A549 (cell line): ENCODE measurements around the gene PRKN. TPM values are rescaled to one million over a fixed set of nuclear protein-coding genes. Genes with fewer than 3 reads are reported as not detected.

Experiments
- ATAC-seq, 2 experiments: fragments of 200-7000 bp in 1 of 2; fragments of >200 bp in 1 of 2; cut with Nextera tagmentation in 1 of 2; cut with Tn5 transposase in 1 of 2; 3 replicates each; pipeline versions ENCODE4 v1.8.0 to v1.9.1; 2018 to 2020; ENCODE audit warnings: mild to moderate bottlenecking in 1 of 2, moderate library complexity in 1 of 2
- CTCF ChIA-PET: fragments of 300-600 bp; sonication (Branson Sonifier 250); formaldehyde crosslinking; extraction: SDS; loops from one replicate; lab custom pipeline; 2021; ENCODE audit warnings: antibody characterized with exemption, inconsistent platforms; lab: Yijun Ruan, JAX
- POLR2A ChIA-PET: fragments of 350-600 bp; formaldehyde crosslinking; extraction: SDS; loops from one replicate; lab custom pipeline; 2021; ENCODE audit warnings: antibody characterized with exemption, inconsistent platforms; lab: Yijun Ruan, JAX
- DNase-seq, 2 experiments: peaks; one replicate each; pipeline versions ENCODE4 v3.0.0 to v3.0.0-alpha.2; 2011 to 2016; ENCODE audit warnings: low read depth in 1 of 2, low spot score in 1 of 2
- FAIRE-seq: peaks from 2 replicates; lab custom pipeline; 2011; peaks lifted over from hg19 to GRCh38; lab: Jason Lieb, UNC
- H3K27ac ChIP-seq, 2 experiments: fragments of >200 bp; sonication (Bioruptor Twin); formaldehyde crosslinking; 3 replicates each; pipeline ENCODE4 v1.5.1; 2016 to 2017
- H3K4me1 ChIP-seq: fragments of >200 bp; sonication (Bioruptor Twin); formaldehyde crosslinking; 3 replicates; pipeline ENCODE4 v1.6.1; 2016
- H3K4me2 ChIP-seq: fragments of >200 bp; sonication (Bioruptor Twin); formaldehyde crosslinking; 3 replicates; pipeline ENCODE4 v1.6.1; 2016
- H3K4me3 ChIP-seq: fragments of >200 bp; sonication (Bioruptor Twin); formaldehyde crosslinking; 3 replicates; pipeline ENCODE4 v1.5.1; 2016
- H3K9me3 ChIP-seq: fragments of >200 bp; sonication (Bioruptor Twin); formaldehyde crosslinking; 3 replicates; pipeline ENCODE4 v1.6.1; 2016
- CBX2 ChIP-seq: fragments of 200-600 bp; sonication (generic); IDR thresholded peaks from 2 replicates; pipeline ENCODE4 v1.6.1; 2016; ENCODE audit warnings: low read depth, mild to moderate bottlenecking, borderline replicate concordance
- CEBPB ChIP-seq, 2 experiments: fragments of >200 bp in 1 of 2; sonication (Bioruptor Twin) in 1 of 2; formaldehyde crosslinking in 1 of 2; IDR thresholded peaks; 2 replicates each; pipeline ENCODE4 v1.6.1; 2012 to 2016
- CHD2 ChIP-seq: fragments of 150-350 bp; IDR thresholded peaks from 2 replicates; pipeline ENCODE4 v1.6.1; 2014; ENCODE audit warnings: low read length; ENCODE audit not compliant: partially characterized antibody
- CHD4 ChIP-seq: fragments of 200-600 bp; sonication (generic); IDR thresholded peaks from 2 replicates; pipeline ENCODE4 v1.6.1; 2016; ENCODE audit warnings: antibody characterized with exemption, mild to moderate bottlenecking, borderline replicate concordance
- EHMT2 ChIP-seq: fragments of 200-600 bp; sonication (generic); IDR thresholded peaks from 2 replicates; pipeline ENCODE4 v1.6.1; 2016; ENCODE audit warnings: antibody characterized with exemption, low read depth, mild to moderate bottlenecking, moderate library complexity
- ESRRA ChIP-seq: fragments of 150-350 bp; IDR thresholded peaks from 2 replicates; pipeline ENCODE4 v1.6.1; 2014; ENCODE audit warnings: mild to moderate bottlenecking, low read length, borderline replicate concordance
- FOSB ChIP-seq: fragments of 250-450 bp; sonication (Bioruptor Pico); IDR thresholded peaks from 2 replicates; pipeline ENCODE4 v1.5.0; 2020; ENCODE audit warnings: mild to moderate bottlenecking, moderate library complexity
- GATA3 ChIP-seq: IDR thresholded peaks from 2 replicates; pipeline ENCODE4 v1.6.1; 2012; ENCODE audit warnings: borderline replicate concordance
- HDAC2 ChIP-seq: fragments of 200-600 bp; sonication (generic); IDR thresholded peaks from 2 replicates; pipeline ENCODE4 v1.6.1; 2016
- HEYL ChIP-seq: fragments of 250-450 bp; sonication (Bioruptor Pico); IDR thresholded peaks from 2 replicates; pipeline ENCODE4 v1.8.0; 2021; ENCODE audit warnings: mild to moderate bottlenecking, moderate library complexity
- HMGXB4 ChIP-seq: fragments of 250-450 bp; sonication (Bioruptor Pico); IDR thresholded peaks from 2 replicates; pipeline ENCODE4 v1.5.0; 2021; ENCODE audit warnings: mild to moderate bottlenecking, moderate library complexity, borderline replicate concordance
- HOXB13 ChIP-seq: fragments of 250-450 bp; sonication (Bioruptor Pico); IDR thresholded peaks from 2 replicates; pipeline ENCODE4 v1.5.0; 2020; ENCODE audit warnings: low read depth, mild to moderate bottlenecking, moderate library complexity
- JUNB ChIP-seq: fragments of >200 bp; sonication (Bioruptor Twin); formaldehyde crosslinking; IDR thresholded peaks from 2 replicates; pipeline ENCODE4 v1.6.1; 2016
- KDM1A ChIP-seq: fragments of 200-600 bp; sonication (generic); IDR thresholded peaks from 2 replicates; pipeline ENCODE4 v1.6.1; 2016; ENCODE audit warnings: low read depth, mild to moderate bottlenecking
- KDM5A ChIP-seq: fragments of 200-600 bp; sonication (generic); IDR thresholded peaks from 2 replicates; pipeline ENCODE4 v1.6.1; 2016; ENCODE audit warnings: antibody characterized with exemption, mild to moderate bottlenecking
- MAFK ChIP-seq: fragments of 450-650 bp; IDR thresholded peaks from 2 replicates; pipeline ENCODE4 v1.6.1; 2014; ENCODE audit not compliant: partially characterized antibody
- MAZ ChIP-seq: fragments of 150-350 bp; IDR thresholded peaks from 2 replicates; pipeline ENCODE4 v1.6.1; 2014; ENCODE audit warnings: antibody characterized with exemption, low read depth, low read length, borderline replicate concordance
- NFE2L2 ChIP-seq: fragments of 150-350 bp; conservative IDR thresholded peaks from 2 replicates; pipeline ENCODE4 v1.6.1; 2014; ENCODE audit warnings: low read length
- NPAS2 ChIP-seq: fragments of 250-450 bp; sonication (Bioruptor Pico); IDR thresholded peaks from 2 replicates; pipeline ENCODE4 v1.8.0; 2022; ENCODE audit warnings: mild to moderate bottlenecking, moderate library complexity, borderline replicate concordance
- NR3C1 ChIP-seq: fragments of >200 bp; sonication (Bioruptor Twin); formaldehyde crosslinking; IDR thresholded peaks from 3 replicates; pipeline ENCODE4 v1.6.1; 2017
- POLR2A ChIP-seq: IDR thresholded peaks from 2 replicates; pipeline ENCODE4 v1.6.1; 2012; ENCODE audit warnings: mild to moderate bottlenecking, low read length
- POLR2AphosphoS2 ChIP-seq: conservative IDR thresholded peaks from 2 replicates; pipeline ENCODE4 v1.6.1; 2012; ENCODE audit warnings: low read length, improper control_type of control experiment, inconsistent platforms
- RFX5 ChIP-seq: fragments of 450-650 bp; IDR thresholded peaks from 2 replicates; pipeline ENCODE4 v1.7.1; 2014; ENCODE audit warnings: antibody characterized with exemption, mild to moderate bottlenecking, moderate library complexity
- USF2 ChIP-seq: fragments of 450-650 bp; IDR thresholded peaks from 2 replicates; pipeline ENCODE4 v1.6.1; 2014; ENCODE audit warnings: antibody characterized with exemption
- ZSCAN20 ChIP-seq: fragments of 250-450 bp; sonication (Bioruptor Pico); IDR thresholded peaks from 2 replicates; pipeline ENCODE4 v1.8.0; 2022; ENCODE audit warnings: mild to moderate bottlenecking, moderate library complexity
- WGBS: methylation state at CpG from one replicate; pipeline ENCODE4 v1.1.6; 2017; ENCODE audit errors: missing lambda C conversion rate; 5-methylcytosine and 5-hydroxymethylcytosine counted together
- polyA plus RNA-seq, 4 experiments: library from polyadenylated mRNA; depleted of rRNA in 3 of 4; stranded (reverse); fragments of >200 nt; fragmentation: RNase III in 1 of 4; extraction: RNeasy Plus Mini Kit Qiagen cat#74134 plus additional on column Dnase treatment in 1 of 4; gene quantifications; 2 replicates in 3 of 4; 3 replicates in 1 of 4; pipeline ENCODE4 v1.2.3, GENCODE V29; 2011 to 2017

Gene PRKN
- polyA plus RNA-seq, 2 of the 4 experiments (the other 2 are of a cell fraction) = 0.36 to 0.39 TPM

DNA sequence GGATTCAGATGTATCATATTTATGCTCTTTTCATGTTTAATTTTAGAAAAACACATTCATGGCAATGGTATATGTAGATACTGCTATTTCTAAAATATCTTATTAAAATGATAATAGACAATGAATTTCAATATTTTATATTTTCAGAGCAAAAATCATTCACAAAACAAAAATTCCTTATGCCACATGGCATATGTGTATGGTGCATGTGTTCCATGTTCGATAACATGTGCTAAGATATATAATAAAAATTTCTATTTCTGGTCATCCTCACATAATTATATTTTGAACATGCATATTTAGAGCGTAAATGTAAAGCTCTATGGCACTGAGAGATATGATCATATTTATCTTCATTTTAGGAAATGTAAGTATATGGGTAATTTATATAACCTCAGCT is 847.5 kb downstream of the PRKN start (continued):
- TF ChIP-seq USF2 (no peak), FOSB (CRISPR knock-in tag) (no peak), KDM5A (no peak), POLR2AphosphoS2 (no peak), CEBPB (IDR thresholded peaks at IDR 0.05) (no peak), MAFK (no peak), ZSCAN20 (CRISPR knock-in tag) (no peak)

GRCh38 chr6:161876231-161876630 is 851.3 kb downstream of the PRKN start:
- Histone ChIP-seq H3K27ac (no peak overlapping the region), H3K4me3 (no peak overlapping the region), H3K4me2 (no peak overlapping the region), H3K9me3 (no peaks in the 10 kb centered on the region), H3K4me1 (no peaks in the 10 kb centered on the region)
- ChIA-PET POLR2A (no interaction called here), CTCF (no interaction called here)
- TF ChIP-seq NPAS2 (CRISPR knock-in tag) = no peak
- TF ChIP-seq HDAC2 = no peak
- no peak for TF ChIP-seq MAZ
- no peak for TF ChIP-seq HMGXB4 (CRISPR knock-in tag)
- no peak for TF ChIP-seq GATA3
- no peak for TF ChIP-seq MAFK
- no peak for TF ChIP-seq CHD4
- TF ChIP-seq CHD2 = no peak
- no peak for TF ChIP-seq KDM1A
- TF ChIP-seq HOXB13 = no peak
- no peak for TF ChIP-seq NR3C1
- no peak for TF ChIP-seq KDM5A
- TF ChIP-seq ESRRA = no peak
- TF ChIP-seq POLR2A = no peak
- TF ChIP-seq JUNB = no peak
- no peak for TF ChIP-seq CBX2
- no peak for TF ChIP-seq RFX5
- ATAC-seq (no peak), FAIRE-seq (no peak), DNase-seq (no peak)
- 74% methylated on average over 8 of the region's 8 CpGs for WGBS

DNA sequence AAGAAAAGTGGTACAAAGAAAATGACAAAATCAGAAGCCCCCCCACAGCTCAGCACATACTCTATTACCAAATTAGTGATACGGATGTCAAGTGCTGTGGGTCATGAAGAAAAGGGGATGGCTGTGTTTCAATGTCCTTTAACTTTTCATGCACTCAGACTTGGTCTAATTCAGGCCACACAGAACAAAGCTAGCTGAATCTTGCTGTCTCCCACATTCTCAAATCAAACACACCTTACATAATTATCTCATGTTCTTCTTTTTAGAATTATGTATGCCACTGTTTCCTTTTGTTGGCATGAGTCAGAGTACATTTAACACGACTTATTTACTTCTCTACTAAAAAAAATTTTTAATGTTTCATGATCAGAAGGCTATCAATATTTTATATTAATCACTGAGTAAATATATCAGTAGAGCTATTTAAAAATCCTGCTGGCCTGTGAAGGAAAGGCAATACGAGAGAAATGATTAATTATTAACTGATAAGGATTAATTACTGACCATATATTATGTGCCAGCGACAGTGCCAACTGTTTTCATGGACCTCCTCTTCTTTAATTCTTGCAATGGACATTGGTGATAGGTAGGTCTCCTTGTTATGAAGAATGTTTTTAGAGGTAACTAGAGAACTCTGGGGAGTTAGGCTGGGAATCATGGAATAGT is 857.2 kb downstream of the PRKN start:
- Histone ChIP-seq H3K4me1 (no peaks in the 10 kb centered on the region), H3K9me3 (no peaks in the 10 kb centered on the region), H3K4me2 (no peak overlapping the region), H3K4me3 (no peak overlapping the region), H3K27ac (no peak overlapping the region)
- CTCF ChIA-PET = no interaction called here
- POLR2A ChIA-PET = no interaction called here
- TF ChIP-seq NFE2L2 (no peak), HEYL (CRISPR knock-in tag) (no peak), ZSCAN20 (CRISPR knock-in tag) (no peak), EHMT2 (no peak), NPAS2 (CRISPR knock-in tag) (no peak), GATA3 (no peak)
- ATAC-seq (no peak), DNase-seq (no peak), FAIRE-seq (no peak)
- 37% methylated on average over 4 of the region's 4 CpGs for WGBS
